Smooth muscle cell of the coronary artery (primary cell): ENCODE results near the gene F8A1. TPM values are rescaled to one million over a fixed set of nuclear protein-coding genes. Genes with fewer than 3 reads are reported as not detected.

Source experiments
- total RNA-seq: library from RNA; depleted of rRNA; stranded (reverse); fragments of >200 nt; gene quantifications from 2 replicates; pipeline ENCODE4 v1.2.3, GENCODE V29; 2014; ENCODE audit warnings: low replicate concordance

Gene F8A1
- total RNA-seq, result 0.82 and 1.4 TPM in 2 replicates

DNA sequence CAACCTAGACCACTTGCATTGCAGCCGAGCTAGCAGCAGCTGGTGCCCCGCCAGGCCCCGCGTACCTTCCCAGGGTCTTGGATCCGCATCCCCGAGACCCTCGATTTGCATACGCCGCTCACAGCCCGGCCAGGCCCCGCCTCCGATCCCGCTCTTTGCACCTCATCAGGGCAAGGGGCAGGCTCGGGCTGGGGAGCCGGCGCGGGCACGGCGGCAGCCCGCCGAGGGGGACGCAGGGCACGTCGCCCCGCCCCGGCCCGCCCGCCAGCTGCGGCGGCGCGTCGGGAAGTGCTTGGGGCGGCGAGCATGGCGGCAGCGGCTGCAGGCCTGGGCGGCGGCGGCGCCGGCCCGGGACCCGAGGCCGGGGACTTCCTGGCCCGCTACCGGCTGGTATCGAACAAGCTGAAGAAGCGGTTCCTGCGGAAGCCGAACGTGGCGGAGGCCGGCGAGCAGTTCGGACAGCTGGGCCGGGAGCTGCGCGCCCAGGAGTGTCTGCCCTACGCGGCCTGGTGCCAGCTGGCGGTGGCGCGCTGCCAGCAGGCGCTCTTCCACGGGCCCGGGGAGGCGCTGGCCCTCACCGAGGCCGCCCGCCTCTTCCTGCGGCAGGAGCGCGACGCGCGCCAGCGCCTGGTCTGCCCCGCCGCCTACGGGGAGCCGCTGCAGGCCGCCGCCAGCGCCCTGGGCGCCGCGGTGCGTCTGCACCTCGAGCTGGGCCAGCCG, at the start of gene F8A1:
F8A1 (plus strand) TSS at position 287 of the 720 bp plus-strand sequence; CDS start at position 307, 20 bp downstream.

Other genes with a start within 250 kb of the F8A1 start
- not detected in 2 replicates for gene CTAG2, start 232.8 kb upstream of the F8A1 start, total RNA-seq
- 1.3 and 2.2 TPM in 2 replicates for gene GAB3, start 135.3 kb upstream of the F8A1 start, total RNA-seq
- 37.9 and 46.5 TPM in 2 replicates for gene DKC1, start 123.5 kb upstream of the F8A1 start, total RNA-seq
- gene MPP1, start 80.9 kb upstream of the F8A1 start, total RNA-seq, result 15.9 and 25.6 TPM in 2 replicates
- gene SMIM9, start 51.7 kb upstream of the F8A1 start, total RNA-seq, result not detected in 2 replicates
- 1.7 and 3.5 TPM in 2 replicates for gene F8, start 136.4 kb downstream of the F8A1 start, total RNA-seq
- gene FUNDC2, start 140.5 kb downstream of the F8A1 start, total RNA-seq, result 39.4 and 59.9 TPM in 2 replicates
- gene CMC4, start 184.8 kb downstream of the F8A1 start, total RNA-seq, result 1.5 and 8.4 TPM in 2 replicates
- gene MTCP1, start 184.8 kb downstream of the F8A1 start, total RNA-seq, result 11.5 and 15.2 TPM in 2 replicates
- 9.2 and 12.1 TPM in 2 replicates for gene BRCC3, start 185.2 kb downstream of the F8A1 start, total RNA-seq